GM18873 (cell line): ENCODE data around the gene NOSIP.
"Not testable (repeated sequence)": the region's sequence is repeated elsewhere in the genome, so short reads cannot be mapped to it uniquely, and the experiment has no call there.

ENCODE experiments used
- ATAC-seq: cut with Tn5 transposase; IDR thresholded peaks from one replicate; pipeline ENCODE4 v1.9.1; 2021; ENCODE audit warnings: mild to moderate bottlenecking, moderate library complexity, moderate number of reproducible peaks; ENCODE audit not compliant: unreplicated experiment, low FRiP score

The NOSIP gene

GRCh38 chr19:49580264-49581006, at the start of gene NOSIP:
TSS of gene NOSIP (minus strand) at chr19:49580556. CDS start at chr19:49560691, 19,865 bp downstream.
- peak; percentile 64 for ATAC-seq

GRCh38 chr19:49629659-49630058, 49.3 kb upstream of the NOSIP start:
- ATAC-seq, result no peak

- ATAC-seq, result no peak
These were observed 45.9 kb upstream of the NOSIP start for GRCh38 chr19:49626226-49626625.

- no peak for ATAC-seq
These were observed 44.9 kb upstream of the NOSIP start for GRCh38 chr19:49624967-49625910.

GRCh38 chr19:49617860-49618259, 37.5 kb upstream of the NOSIP start:
- not testable (repeated sequence) for ATAC-seq

- no peak for ATAC-seq
These were observed 36.6 kb upstream of the NOSIP start for GRCh38 chr19:49616945-49617344.

- ATAC-seq, result no peak
These were observed 36.2 kb upstream of the NOSIP start for GRCh38 chr19:49616532-49616931.

- no peak for ATAC-seq
These were observed 35.5 kb upstream of the NOSIP start for GRCh38 chr19:49615861-49616260.

GRCh38 chr19:49614096-49614833, 33.9 kb upstream of the NOSIP start:
- no peak for ATAC-seq

- no peak for ATAC-seq
These were observed 33.0 kb upstream of the NOSIP start for GRCh38 chr19:49613374-49613773.

- no peak for ATAC-seq
These were observed 29.2 kb upstream of the NOSIP start for GRCh38 chr19:49609499-49610092.

- ATAC-seq, result no peak
These were observed 25.2 kb upstream of the NOSIP start for GRCh38 chr19:49605605-49606004.

GRCh38 chr19:49602806-49603205, 22.4 kb upstream of the NOSIP start:
- no peak for ATAC-seq

GRCh38 chr19:49601482-49602038, 21.2 kb upstream of the NOSIP start:
- no peak for ATAC-seq

- ATAC-seq, result no peak
These were observed 19.3 kb upstream of the NOSIP start for GRCh38 chr19:49599378-49600295.

- ATAC-seq, result no peak
These were observed 17.3 kb upstream of the NOSIP start for GRCh38 chr19:49597703-49597974.

GRCh38 chr19:49596954-49597702, 16.8 kb upstream of the NOSIP start:
- no peak for ATAC-seq

- no peak for ATAC-seq
These were observed 16.1 kb upstream of the NOSIP start for GRCh38 chr19:49596407-49596806.
